B cell (primary cell): Measurements from ENCODE around the gene DACT3. TPM values are rescaled to one million over a fixed set of nuclear protein-coding genes. Genes with fewer than 3 reads are reported as not detected.

ENCODE experiments used
- ATAC-seq: fragments of 200-7000 bp; cut with Tn5 transposase; one replicate; pipeline ENCODE4 v1.10.0; 2021; ENCODE audit warnings: low read depth, mild to moderate bottlenecking, moderate number of reproducible peaks, moderate library complexity
- CTCF ChIA-PET: fragments of 350-600 bp; sonication (Branson Sonifier 250); formaldehyde crosslinking; loops from one replicate; lab custom pipeline; 2021; ENCODE audit warnings: antibody characterized with exemption, inconsistent platforms; lab: Charles Lee
- POLR2A ChIA-PET: fragments of 350-600 bp; sonication (Branson Sonifier 250); formaldehyde crosslinking; loops from one replicate; lab custom pipeline; 2021; ENCODE audit warnings: antibody characterized with exemption; lab: Charles Lee
- DNase-seq: peaks from one replicate; pipeline ENCODE4 v3.0.0; 2013
- H2AFZ ChIP-seq: 2 replicates; pipeline ENCODE4 v1.6.1; 2012; ENCODE audit warnings: mild to moderate bottlenecking, low read depth, low read length; ENCODE audit not compliant: insufficient read depth, poor library complexity, severe bottlenecking
- H3K27ac ChIP-seq, 2 donors: 1 replicate in 1 of 2; 2 replicates in 1 of 2; pipeline ENCODE4 v1.5.1; 2012 to 2013; ENCODE audit warnings: low read length in 2 of 2, mild to moderate bottlenecking in 2 of 2, moderate library complexity in 1 of 2
- H3K27me3 ChIP-seq, 4 experiments: fragments of 200-600 bp in 1 of 4; sonication (generic) in 1 of 4; replicated peaks in 1 of 4; 1 replicate in 2 of 4; 2 replicates in 2 of 4; pipeline versions ENCODE4 v1.6.1 to v1.7.0; 2013 to 2016; ENCODE audit warnings: low read length in 3 of 4, mild to moderate bottlenecking in 2 of 4, mixed read lengths in 1 of 4, moderate library complexity in 1 of 4; ENCODE audit not compliant: insufficient read depth in 4 of 4, control insufficient read depth in 3 of 4; ENCODE audit errors: control extremely low read depth in 1 of 4
- H3K36me3 ChIP-seq, 2 experiments: replicated peaks in 1 of 2; 1 replicate in 1 of 2; 2 replicates in 1 of 2; pipeline versions ENCODE4 v1.6.1 to v1.7.1; 2013; ENCODE audit warnings: low read length in 1 of 2; ENCODE audit not compliant: insufficient read depth in 2 of 2, control insufficient read depth in 1 of 2; ENCODE audit errors: control extremely low read depth in 1 of 2, extremely low read depth in 1 of 2
- H3K4me1 ChIP-seq, 2 donors: fragments of 200-600 bp in 1 of 2; sonication (generic) in 1 of 2; 1 replicate in 1 of 2; 2 replicates in 1 of 2; pipeline versions ENCODE4 v1.5.1 to v1.6.1; 2013 to 2017; ENCODE audit warnings: low read length in 2 of 2; ENCODE audit not compliant: control insufficient read depth in 2 of 2, insufficient read depth in 2 of 2
- H3K4me2 ChIP-seq: replicated peaks from 2 replicates; pipeline ENCODE3; 2012; ENCODE audit warnings: mild to moderate bottlenecking, low read depth, low read length; ENCODE audit not compliant: poor library complexity, severe bottlenecking
- H3K4me3 ChIP-seq, 5 experiments: fragments of 200-600 bp in 1 of 5; sonication (generic) in 1 of 5; 1 replicate in 3 of 5; 2 replicates in 2 of 5; pipeline versions ENCODE4 v1.5.1 to v1.7.0; 2011 to 2016; ENCODE audit warnings: low read length in 4 of 5, mild to moderate bottlenecking in 4 of 5, low read depth in 2 of 5, control low read depth in 1 of 5, moderate library complexity in 1 of 5; ENCODE audit not compliant: insufficient read depth in 1 of 5; ENCODE audit errors: control extremely low read depth in 1 of 5, extremely low read depth in 1 of 5
- H3K79me2 ChIP-seq: fragments of 200-600 bp; sonication (generic); one replicate; pipeline ENCODE4 v1.6.0; 2016; ENCODE audit warnings: low read length; ENCODE audit not compliant: control insufficient read depth, insufficient read depth
- H3K9ac ChIP-seq: fragments of 200-600 bp; sonication (generic); 2 replicates; pipeline ENCODE4 v1.6.1; 2017; ENCODE audit warnings: mild to moderate bottlenecking, low read length, moderate library complexity
- H3K9me3 ChIP-seq, 3 donors: one replicate each; pipeline versions ENCODE4 v1.6.1 to v1.7.1; 2013; ENCODE audit warnings: low read length in 2 of 3; ENCODE audit not compliant: control insufficient read depth in 2 of 3, insufficient read depth in 1 of 3; ENCODE audit errors: control extremely low read depth in 1 of 3
- H4K20me1 ChIP-seq: 2 replicates; pipeline ENCODE4 v1.6.0; 2012; ENCODE audit warnings: mild to moderate bottlenecking, low read length; ENCODE audit not compliant: insufficient read depth, control insufficient read depth, poor library complexity, severe bottlenecking
- H3K27ac Mint-ChIP-seq: one replicate; pipeline ENCODE4 v1.8.0; 2021; ENCODE audit warnings: mixed read lengths
- H3K27me3 Mint-ChIP-seq: one replicate; pipeline ENCODE4 v1.8.0; 2021; ENCODE audit warnings: mixed read lengths
- H3K4me1 Mint-ChIP-seq: one replicate; pipeline ENCODE4 v1.8.0; 2021; ENCODE audit warnings: mixed read lengths
- H3K4me3 Mint-ChIP-seq: one replicate; pipeline ENCODE4 v1.8.0; 2021; ENCODE audit warnings: mixed read lengths
- H3K9me3 Mint-ChIP-seq: one replicate; pipeline ENCODE4 v1.8.0; 2022; ENCODE audit warnings: mixed read lengths; ENCODE audit not compliant: insufficient read depth
- CTCF ChIP-seq: fragments of 200-600 bp; IDR thresholded peaks from one replicate; pipeline ENCODE4 v1.8.0; 2022; ENCODE audit warnings: antibody characterized with exemption, mild to moderate bottlenecking
- EZH2 ChIP-seq: IDR thresholded peaks from 2 replicates; pipeline ENCODE4 v1.6.1; 2012; ENCODE audit warnings: borderline replicate concordance, low read depth, mild to moderate bottlenecking, moderate library complexity, low read length; ENCODE audit not compliant: insufficient read depth, poor library complexity, severe bottlenecking
- whole genome bisulfite sequencing: methylation state at CpG from one replicate; pipeline ENCODE4 v1.1.5; 2013; ENCODE audit warnings: missing lambda C conversion rate; ENCODE audit not compliant: insufficient coverage; 5-methylcytosine and 5-hydroxymethylcytosine counted together
- intact Hi-C: fragments of 100-400 bp; cut with micrococcal nuclease; formaldehyde crosslinking; loops from one replicate; pipeline ENCODE4 v1.10.0; 2022
- polyA plus RNA-seq: library from polyadenylated mRNA; depleted of rRNA; stranded (reverse); fragments of >200 nt; gene quantifications from 2 replicates; pipeline ENCODE4 v1.2.3, GENCODE V29; 2012
- total RNA-seq, 2 donors: library from RNA; stranded (reverse); fragments of 120-200 nt in 1 of 2; gene quantifications; 1 replicate in 1 of 2; 2 replicates in 1 of 2; pipeline versions ENCODE4 v1.2.3 to v1.2.4, GENCODE V29; 2013 to 2022

The DACT3 gene
- total and polyA plus RNA-seq, 2 donors (not counting 1 experiment from before 2014, with no cell fraction given) = 0.03 to 0.15 TPM

- Mint-ChIP-seq H3K4me1 (peaks cover 64% of the 10 kb centered on the region), H3K27me3 (no peaks in the 10 kb centered on the region), H3K9me3 (no peaks in the 10 kb centered on the region), H3K27ac (peak overlapping the region; percentile 99), H3K4me3 (peak overlapping the region; percentile 95)
- Histone ChIP-seq H3K36me3 (no peaks in the 10 kb centered on the region), H3K27me3 (no peaks in the 10 kb centered on the region), H3K9me3 (no peaks in the 10 kb centered on the region), H3K4me2 (peak overlapping the region; percentile 72), H2AFZ (no peak overlapping the region), H3K79me2 (no peaks in the 10 kb centered on the region), H3K4me1 (peaks cover 61 to 85% of the 10 kb centered on the region in 2 donors), H3K9ac (peak overlapping the region; percentile 59), H4K20me1 (no peaks in the 10 kb centered on the region), H3K4me3 (peak overlapping the region; percentile 11 to 43 (median 34)), H3K27ac (peak overlapping the region; percentile 99 to 100)
- ChIA-PET POLR2A (interaction anchor here (0.7 to 4.1 kb wide), 8 partner anchors 11 to 70 kb away, joined by 3 to 30 read pairs (median 6); partner anchors contain the start of genes DACT3 and GNG8), CTCF (interaction anchor here (0.6 to 16.2 kb wide), 8 partner anchors 14 to 222 kb away, joined by 3 to 447 read pairs (median 9); partner anchors contain the start of genes CALM3, DACT3 and GNG8)
- no peak for TF ChIP-seq EZH2
- TF ChIP-seq CTCF = no peak
- peak; percentile 50 for ATAC-seq
- DNase-seq = peak; percentile 93
- intact Hi-C loops = loop anchor here (1.0 to 5.0 kb wide), 4 partner anchors 16 to 232 kb away; partner anchors contain the start of genes AP2S1, DACT3 and PRKD2
- 67% methylated on average over 5 of the region's 9 CpGs for WGBS
Measured at GRCh38 chr19:46618670-46619231, 42.2 kb downstream of the DACT3 start.

GRCh38 chr19:46617601-46618000, 43.4 kb downstream of the DACT3 start:
- peak; percentile 66 for DNase-seq

More at GRCh38 chr19:46617601-46618000, 43.4 kb downstream of the DACT3 start:
- peak overlapping the region; percentile 66 to 100 for H3K27ac ChIP-seq
- no peak for TF ChIP-seq EZH2
- TF ChIP-seq CTCF = no peak
- ATAC-seq = no peak
- no peak overlapping the region for H3K9ac ChIP-seq
- intact Hi-C loops = loop anchor here (5.0 kb wide), 1 partner anchor 100 kb away; the partner anchor contains the start of gene PRKD2
- H2AFZ ChIP-seq = no peak overlapping the region
- 91% methylated on average over 4 of the region's 6 CpGs for WGBS
- no peaks in the 10 kb centered on the region for H4K20me1 ChIP-seq
- peak overlapping the region; percentile 56 for H3K4me2 ChIP-seq
- H3K36me3 ChIP-seq = no peaks in the 10 kb centered on the region
- no peaks in the 10 kb centered on the region for H3K27me3 Mint-ChIP-seq
- no peaks in the 10 kb centered on the region for H3K9me3 ChIP-seq
- H3K9me3 Mint-ChIP-seq = no peaks in the 10 kb centered on the region
- H3K27ac Mint-ChIP-seq = peak overlapping the region; percentile 97
- peak overlapping the region; percentile 79 for H3K4me3 Mint-ChIP-seq
- CTCF ChIA-PET = interaction anchor here (1.5 to 16.2 kb wide), 6 partner anchors 13 to 87 kb away, joined by 6 to 447 read pairs (median 12); partner anchors contain the start of genes CALM3, DACT3 and GNG8
- POLR2A ChIA-PET = interaction anchor here (0.7 to 4.1 kb wide), 5 partner anchors 16 to 1727 kb away, joined by 4 to 30 read pairs (median 10); partner anchors contain the start of genes CALM3, DACT3 and TOMM40
- no peaks in the 10 kb centered on the region for H3K27me3 ChIP-seq
- no peaks in the 10 kb centered on the region for H3K79me2 ChIP-seq
- peaks cover 66% of the 10 kb centered on the region for H3K4me1 Mint-ChIP-seq
- no peak overlapping the region for H3K4me3 ChIP-seq
- peaks cover 58 to 82% of the 10 kb centered on the region in 2 donors for H3K4me1 ChIP-seq
